Activated T-cell treated with anti-CD3 and anti-CD28 coated beads, Interleukin-2, amount 50 U/mL, for 1 hour (primary cell): ENCODE results near the gene MDP1.

Experiments used
- DNase-seq: peaks from one replicate; pipeline ENCODE4 v3.0.0-alpha.2; 2020

MDP1 gene

DNA sequence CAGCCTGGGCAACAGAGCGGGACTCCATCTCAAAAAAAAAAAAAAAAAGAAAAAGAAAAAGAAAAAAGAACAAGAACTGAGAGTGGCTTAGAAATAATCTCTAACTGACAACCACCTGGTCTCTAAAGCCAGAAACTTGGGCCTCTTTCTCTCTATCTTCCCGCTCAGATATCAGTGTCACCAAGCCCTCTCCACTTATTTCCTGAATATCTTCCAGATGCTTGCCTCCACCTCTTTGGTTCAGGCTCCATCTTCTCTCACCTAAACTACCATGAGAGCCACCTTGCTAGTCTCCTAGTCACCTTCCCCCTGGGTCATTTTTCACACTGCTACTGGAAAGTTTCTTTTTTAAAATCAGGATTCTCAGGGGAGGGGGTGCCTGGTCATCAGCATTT lies 18.8 kb downstream of the MDP1 start:
- DNase-seq = no peak

DNA sequence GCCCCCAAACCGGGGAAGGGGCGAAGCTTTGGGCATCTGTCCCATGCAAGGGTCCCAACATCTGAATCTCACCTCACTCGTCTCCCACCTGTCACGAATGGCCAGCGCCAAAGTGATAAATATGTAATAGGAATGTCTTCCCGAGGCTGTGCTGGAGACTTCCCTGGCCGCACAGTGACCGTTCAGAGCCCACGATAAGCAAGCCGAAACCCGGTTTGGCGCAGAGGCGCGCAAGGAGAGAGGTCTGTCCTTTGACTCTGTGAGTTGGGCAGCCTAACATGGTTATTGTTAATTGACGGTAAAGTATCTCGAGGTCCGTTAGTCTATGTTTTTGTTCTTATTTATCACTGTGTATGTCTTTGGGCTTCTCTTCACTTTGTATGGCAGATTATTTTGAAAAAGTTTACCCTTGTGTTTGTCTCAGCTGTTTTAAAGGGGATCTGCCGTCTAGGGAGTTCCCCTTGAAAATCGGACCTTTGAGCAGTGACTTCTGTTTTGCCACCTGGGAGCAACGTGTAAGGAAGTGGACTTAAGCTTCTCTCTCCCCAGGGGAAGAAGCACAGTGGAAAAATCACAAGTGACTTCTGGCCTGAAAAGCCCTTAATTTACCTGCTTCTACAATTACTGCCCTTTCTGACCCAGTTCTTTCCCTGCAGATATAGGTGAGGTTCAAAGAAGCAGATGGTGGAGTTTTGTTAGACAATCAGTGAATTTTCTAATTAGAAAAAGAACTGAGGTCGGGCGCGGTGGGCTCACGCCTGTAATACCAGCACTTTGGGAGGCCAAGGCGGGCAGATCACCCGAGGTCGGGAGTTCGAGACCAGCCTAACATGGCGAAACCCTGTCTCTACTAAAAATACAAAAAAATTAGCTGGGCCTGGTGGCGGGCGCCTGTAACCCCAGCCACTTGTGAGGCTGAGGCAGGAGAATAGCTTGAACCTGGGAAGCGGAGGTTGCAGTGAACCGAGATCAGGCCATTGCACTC lies 19.5 kb downstream of the MDP1 start:
- DNase-seq = no peak

- peak; percentile 91 for DNase-seq
Observed at GRCh38 chr14:24195186-24196070, 20.4 kb downstream of the MDP1 start, which contains the start of gene TM9SF1. Gene TM9SF1, minus strand, starts transcription at chr14:24195441. Its CDS starts 422 bp downstream, at chr14:24195019.

DNA sequence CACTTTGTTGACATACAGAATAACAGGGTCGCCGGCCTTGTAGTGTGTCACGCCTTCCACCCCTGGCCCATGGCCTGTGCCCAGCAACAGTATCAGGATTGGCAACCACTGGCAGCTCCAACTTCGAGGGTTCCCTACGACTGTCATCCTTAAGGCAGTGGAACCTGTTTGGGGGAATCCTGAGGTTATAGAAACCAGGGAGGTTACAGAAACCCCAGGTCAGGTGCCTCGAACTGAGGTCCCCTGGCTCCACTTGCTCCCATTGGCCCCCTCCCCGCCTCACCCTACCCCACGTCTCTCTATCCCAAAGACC lies 21.0 kb downstream of the MDP1 start:
- DNase-seq = no peak

DNA sequence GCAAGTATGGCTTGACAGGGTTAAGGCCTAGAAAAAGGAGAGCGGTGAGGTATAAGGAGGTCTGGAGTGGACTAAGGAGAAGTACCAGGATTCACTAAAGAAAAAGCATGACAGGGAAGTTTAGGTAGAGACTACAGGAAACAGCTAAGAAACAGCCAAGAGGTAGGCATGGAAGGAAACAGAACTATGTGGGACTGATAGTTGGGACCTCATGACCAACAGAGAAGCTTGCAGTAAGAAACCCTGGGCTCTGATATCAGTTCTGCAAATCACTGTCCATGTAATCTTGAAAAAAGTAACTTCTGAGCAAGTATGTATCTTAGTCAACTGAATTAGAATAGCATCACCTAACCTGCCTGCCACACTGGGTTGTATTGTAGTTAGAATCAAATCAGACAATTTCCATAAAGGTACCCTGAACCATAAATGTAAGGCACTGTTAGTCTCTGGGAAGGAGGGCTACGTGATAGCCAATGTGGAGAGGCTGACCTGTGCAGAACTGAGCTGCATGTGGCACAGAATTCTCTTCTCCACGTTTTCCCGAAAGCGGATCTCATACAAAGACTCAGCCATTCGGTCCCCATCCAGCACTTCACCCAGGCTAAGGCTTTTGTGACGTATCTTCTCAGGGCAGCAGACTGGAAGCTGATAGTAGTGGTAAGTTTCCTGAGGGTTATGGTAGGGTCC lies 21.5 kb downstream of the MDP1 start:
- DNase-seq = no peak

- DNase-seq = no peak
Observed at GRCh38 chr14:24192933-24193332, 22.9 kb downstream of the MDP1 start.

DNA sequence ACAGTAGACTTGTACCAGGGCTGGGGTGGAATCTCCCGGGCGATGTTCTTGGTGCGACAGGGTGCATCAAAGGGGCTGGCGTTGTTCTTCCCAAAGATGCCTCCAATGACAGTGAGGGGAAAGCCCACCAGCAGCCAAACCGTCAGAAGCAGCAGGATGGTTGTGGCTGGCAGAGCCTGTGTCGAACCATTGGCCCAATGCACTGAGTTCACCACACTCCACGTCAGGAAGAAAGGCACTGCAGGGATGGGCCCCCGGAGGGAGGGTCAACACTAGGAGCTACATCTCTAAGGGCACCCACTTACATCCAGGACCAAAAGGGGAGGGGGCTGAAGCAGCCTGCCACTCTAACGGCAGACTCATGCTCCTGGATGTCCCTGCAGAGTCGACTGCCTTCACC lies 25.4 kb downstream of the MDP1 start:
- DNase-seq = no peak

- DNase-seq = no peak
Observed at GRCh38 chr14:24189460-24189859, 26.4 kb downstream of the MDP1 start.

DNA sequence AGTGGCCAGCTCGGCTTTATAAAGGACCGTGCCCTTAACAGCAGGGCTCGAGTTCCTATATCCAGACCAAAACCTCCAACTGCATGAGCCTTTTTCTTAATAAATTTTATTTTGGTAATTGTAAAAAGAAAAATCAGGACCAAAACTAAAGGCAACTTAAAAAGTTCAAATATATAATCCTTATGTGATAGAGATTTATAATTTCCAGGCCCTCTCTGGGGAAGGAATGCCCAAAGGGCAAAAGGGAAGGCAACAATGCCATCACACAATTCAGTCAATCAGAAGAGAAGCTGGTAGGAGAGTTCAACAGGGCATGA lies 26.8 kb downstream of the MDP1 start:
- DNase-seq = no peak

DNA sequence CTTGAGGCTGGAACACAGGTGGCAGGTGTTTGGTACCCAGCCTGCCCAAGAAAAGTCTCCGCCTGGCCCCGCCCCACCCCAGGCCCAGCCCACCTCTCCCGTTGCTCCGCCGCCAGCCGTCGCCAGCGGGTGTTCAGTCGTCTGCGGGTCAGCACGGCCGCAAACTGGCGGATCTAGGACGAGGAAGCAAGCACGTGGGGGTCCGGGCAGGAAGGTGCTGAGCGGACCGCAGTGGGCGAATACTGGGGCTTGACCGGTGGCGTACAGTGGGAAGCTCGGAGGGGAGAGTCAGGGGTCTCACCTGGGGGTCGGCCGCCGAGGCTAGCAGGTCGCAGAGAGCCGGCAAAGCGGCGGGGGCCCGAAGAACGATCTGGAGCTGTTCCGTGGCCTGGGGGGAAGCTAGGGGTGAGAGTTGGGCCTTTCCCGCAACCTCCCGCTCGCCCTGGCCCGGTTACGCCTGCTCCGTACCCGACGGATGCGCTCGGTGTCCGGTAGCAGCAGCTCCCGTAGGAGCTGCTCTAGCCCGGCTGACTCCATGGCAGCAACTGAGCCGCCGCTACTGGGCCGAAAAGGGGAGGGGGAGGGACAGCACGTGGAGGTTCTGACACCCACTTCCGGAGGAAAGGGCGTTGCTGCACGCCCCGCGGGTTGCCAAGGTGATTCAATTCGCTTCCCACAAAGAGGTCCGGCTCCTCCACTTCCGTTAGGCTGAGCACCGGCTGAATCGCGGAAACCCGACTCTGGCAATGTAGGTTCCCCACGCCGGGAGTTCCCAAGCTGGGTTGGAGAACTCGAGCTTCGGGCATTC lies 27.4 kb downstream of the MDP1 start, which contains the start of gene IPO4:
IPO4 (minus strand) TSS at position 566 of the 808 bp plus-strand sequence; CDS start at position 537, 29 bp downstream.
- peak; percentile 89 for DNase-seq

GRCh38 chr14:24187539-24187915 lies 28.3 kb downstream of the MDP1 start:
- DNase-seq = no peak

DNA sequence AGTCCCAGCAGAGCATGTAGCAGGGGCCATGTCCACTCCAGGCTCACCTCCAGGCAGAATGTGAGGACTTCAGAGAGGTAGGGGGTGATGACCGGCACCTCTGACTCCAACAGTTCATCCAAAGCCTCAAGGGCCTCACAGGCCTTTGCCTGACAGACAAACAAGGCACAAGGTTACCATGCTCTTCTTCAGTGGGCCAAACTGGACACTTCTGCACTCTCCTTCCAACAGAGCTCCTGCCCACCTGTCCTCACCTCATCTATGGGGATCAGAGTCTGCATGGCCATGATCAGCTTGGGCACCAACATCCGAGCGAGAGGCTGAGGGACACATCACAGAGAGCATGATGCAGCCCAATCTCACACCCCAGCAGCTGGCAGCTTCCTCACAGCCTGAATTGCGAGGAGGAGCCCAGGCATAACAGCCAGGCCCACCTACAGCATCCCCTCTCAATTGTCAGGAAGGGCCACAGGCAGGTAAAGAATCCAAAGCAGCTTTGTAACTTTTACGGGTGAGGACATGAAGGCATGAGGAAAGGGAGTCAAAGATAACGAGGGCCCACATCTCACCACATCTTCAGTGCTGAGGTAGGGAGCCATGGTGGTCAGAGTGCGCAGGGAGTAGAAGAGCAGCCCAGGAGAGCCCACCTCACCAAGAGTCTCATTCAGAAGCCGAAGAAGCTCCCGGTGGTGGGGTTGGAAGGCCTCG lies 28.9 kb downstream of the MDP1 start:
- DNase-seq = no peak

DNA sequence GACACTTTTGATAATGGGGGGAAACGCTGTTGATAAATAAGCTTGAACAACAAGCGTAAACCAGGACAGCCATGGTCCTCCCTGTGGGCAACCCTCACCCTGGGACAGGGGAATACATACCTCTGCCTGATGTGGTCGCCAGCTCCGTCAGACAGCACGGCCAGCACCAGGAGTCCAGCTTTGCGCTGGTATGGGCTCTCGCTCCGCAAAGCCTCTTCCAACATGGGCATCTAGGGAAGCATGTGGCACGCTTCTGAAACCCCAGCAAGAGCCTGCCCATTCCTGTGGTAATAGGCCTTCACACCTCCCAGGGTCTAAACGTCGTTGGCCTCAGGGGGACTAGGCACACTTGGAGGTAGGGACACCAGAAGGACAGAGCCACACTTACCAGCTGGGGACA lies 30.1 kb downstream of the MDP1 start:
- no peak for DNase-seq

DNA sequence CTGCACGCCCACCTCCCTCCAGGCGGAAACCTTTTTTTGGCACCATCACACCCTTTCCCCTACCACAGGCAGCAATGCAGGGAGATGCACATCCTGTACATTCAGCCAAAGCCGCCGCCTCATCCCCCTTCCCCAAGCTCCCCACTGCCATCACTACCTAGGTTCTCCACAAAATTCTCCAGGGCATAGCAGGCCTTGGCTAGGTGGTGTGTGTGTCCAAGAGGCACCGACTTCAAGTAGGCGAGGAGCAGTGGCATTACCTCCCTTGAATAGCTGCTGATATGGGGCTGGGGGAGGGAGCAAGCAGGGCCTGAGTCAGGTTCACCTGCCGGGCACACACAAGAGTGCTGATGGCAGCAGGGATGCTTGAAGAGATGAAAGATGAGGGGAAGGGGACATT lies 30.8 kb downstream of the MDP1 start:
- no peak for DNase-seq

DNA sequence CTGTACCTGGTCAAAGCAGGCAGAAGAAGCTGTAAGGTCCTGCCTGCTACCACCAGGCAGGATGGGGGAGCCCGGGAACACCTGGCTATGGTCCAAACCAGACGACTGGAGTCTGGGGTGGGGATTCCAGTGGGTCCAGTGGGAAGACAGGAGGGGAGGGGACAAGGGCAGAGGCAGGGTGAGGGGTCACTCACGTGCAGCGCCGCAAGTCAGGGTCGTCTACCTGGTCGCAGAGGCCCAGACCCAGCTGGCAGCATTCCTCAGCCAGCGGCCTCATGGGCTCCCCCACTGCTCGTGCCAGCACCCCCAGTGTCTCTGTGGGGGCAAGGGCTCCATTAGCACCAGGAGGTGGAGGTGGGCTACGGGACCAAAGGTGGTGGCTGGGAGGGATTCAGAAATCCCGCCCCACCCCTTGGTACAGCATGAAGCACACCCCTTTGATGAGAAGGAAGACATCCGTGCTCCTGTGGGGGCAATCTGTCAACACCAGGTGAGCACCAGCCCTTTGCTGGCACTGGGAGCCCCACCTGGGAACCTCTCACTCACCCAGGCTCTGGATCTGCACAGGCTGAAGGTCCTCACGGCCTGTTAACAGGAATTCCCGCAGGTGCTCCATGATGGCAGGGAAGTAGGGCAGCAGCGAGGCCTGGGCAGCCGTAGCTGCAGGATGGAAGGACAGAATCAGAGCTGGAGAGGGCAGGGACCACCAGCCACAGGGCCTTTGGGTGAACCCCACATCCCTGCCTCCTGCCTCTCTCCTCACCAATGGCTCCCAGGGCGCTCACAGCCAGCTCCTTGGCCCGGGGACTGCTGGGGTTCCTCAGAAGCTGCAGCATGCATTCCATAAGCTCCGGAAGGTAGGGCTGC lies 31.5 kb downstream of the MDP1 start:
- no peak for DNase-seq

- no peak for DNase-seq
Observed at GRCh38 chr14:24183014-24183481, 32.8 kb downstream of the MDP1 start.

GRCh38 chr14:24182110-24182882 lies 33.6 kb downstream of the MDP1 start:
- no peak for DNase-seq

GRCh38 chr14:24181371-24182077 lies 34.3 kb downstream of the MDP1 start:
- no peak for DNase-seq
